HG03097 (cell line): ENCODE data around the gene POLR1D.
"Not testable (repeated sequence)": the region's sequence is repeated elsewhere in the genome, so short reads cannot be mapped to it uniquely, and the experiment has no call there.

ENCODE experiments used
- ATAC-seq: cut with Tn5 transposase; IDR thresholded peaks from one replicate; pipeline ENCODE4 v1.9.1; 2021; ENCODE audit not compliant: unreplicated experiment, low FRiP score

Gene POLR1D

GRCh38 chr13:27613628-27614027 lies 8.1 kb upstream of the POLR1D start:
- ATAC-seq = no peak

DNA sequence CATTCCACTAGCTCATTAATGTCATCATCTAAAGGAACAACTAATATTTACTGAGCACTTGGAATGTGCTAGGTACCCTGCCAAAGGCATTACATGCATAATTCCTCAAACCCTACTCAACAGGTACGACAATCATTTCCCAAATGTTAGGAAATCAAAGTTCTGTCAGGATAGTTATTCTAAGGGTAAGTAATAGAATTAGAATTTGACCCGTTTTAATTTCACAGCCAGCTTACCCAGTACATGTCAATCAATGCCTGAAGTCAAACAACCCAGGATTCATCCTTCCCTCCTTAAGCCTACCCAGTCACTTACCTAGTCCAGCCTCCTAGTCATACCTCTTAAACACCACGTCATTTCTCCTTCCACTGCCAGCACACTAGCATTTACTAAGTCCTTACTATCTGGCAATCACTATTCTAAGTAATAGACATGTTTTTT lies 3.8 kb upstream of the POLR1D start:
- no peak for ATAC-seq

DNA sequence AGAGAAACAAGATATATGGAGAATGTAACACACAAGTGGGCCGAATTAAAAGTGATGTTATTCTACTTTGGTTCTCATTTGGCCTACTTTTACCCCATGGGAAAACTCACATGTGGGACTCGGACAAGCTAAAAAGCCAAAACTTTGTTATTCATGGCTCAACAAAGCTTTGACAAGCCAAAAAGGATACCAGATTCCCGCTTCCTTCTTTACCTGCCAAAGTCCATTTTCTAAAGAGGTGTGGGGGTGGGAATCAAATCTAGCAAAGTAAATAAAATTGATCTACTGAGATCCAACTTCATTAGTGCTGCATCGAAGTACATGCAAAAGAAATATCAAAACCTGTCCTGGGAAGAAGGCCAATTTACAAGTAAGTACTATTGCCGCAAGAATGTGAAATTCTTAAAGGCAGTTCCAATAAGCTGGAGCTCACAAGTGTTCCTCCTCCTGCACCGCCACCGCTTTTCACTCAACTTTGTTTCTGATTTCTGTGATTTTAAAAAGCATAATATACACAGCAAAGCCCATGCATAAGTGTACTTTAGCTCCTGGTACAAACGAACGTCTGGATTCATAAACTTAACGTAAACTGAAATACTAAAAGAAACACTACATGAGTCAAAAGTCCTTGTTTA lies 2.5 kb upstream of the POLR1D start:
- ATAC-seq = no peak

DNA sequence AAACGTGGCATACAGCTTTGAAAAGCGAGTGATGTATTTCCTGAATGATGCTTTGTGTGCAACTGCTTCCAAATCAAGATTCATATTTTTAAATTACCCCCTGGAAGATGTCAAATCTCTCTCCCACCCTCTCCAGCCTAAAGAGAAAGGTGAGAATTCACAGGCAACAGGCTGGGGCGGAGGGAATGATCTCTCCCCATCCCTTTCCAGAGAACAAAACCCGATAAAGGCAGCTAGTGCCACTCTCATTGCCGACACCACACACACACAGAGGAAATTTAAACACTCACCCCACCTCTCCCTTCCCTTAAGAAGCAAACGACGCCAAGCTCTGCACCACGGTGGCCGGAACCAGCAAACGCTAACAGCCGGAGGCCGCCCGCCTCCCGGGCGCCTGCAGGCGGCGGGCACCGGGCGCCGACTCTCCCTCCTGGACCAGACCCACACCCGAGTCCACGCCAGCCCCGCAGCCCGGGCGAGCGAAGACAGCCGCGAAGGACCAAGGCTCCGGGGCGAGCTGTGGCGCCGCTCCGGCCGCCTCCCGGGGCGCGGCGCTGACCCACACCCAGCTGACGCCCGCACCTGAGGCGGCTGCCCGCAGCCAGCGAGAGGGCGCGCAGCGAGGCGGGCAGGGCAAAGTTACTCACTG lies 1.8 kb upstream of the POLR1D start:
- ATAC-seq = peak; percentile 32

DNA sequence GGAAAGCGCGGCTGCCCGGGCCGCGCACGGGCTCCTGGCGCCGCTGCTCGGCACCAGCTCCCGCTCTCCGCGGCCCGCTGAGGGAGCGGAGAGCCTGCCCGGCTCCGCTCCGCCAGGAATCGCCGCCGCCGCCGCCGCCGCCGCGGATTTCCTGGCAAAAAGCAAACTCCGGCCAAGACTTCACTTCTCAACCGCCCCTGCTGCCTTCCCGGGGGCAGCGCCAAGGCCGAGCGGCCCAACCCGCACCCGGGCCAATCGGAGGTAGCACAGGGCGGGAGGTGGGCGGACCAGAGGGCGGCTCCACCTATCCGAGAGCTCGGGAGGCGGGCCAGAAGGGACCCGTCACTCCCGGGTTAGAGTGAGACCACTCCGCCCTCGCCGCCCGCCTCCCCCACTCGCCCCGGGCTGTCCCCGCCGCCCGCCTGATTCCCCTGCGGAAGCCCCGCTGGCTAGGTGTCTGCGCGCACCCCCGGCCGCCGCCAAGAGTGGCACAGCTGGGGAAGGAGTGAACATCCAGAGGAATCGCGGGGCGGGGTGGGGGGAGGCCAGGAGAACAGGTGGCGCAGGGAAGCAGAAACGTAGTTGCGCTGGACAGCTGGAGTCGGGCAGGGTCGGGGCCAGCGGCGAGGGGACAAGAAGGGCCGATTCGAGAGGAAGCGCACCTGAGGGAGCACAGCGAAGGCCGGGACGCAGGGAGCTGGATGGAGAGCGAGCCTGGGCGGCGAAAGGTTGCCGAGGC lies 1.1 kb upstream of the POLR1D start, which contains the start of gene LNX2:
TSS of gene LNX2 (minus strand) at position 153 of the 739 bp plus-strand sequence. CDS start 38,826 bp downstream, outside the sequence.
- peak; percentile 81 for ATAC-seq

DNA sequence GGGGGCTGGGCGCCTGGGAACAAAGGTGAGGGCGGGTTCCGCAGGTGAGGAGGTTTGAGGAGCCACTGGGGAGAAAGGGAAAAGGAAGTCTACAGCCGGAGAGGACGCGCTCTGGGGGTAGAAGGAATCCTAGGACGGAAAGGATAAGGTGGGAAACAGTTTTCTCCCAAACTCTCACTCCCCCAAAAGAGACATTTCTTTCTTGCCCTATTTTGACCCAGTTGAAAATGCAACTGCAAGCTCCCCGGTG lies 651 bp upstream of the POLR1D start:
- no peak for ATAC-seq

GRCh38 chr13:27622102-27622820 lies 569 bp downstream of the POLR1D start:
- ATAC-seq = peak; percentile 0

- no peak for ATAC-seq
Observed at GRCh38 chr13:27622881-27623280, 1.2 kb downstream of the POLR1D start.

GRCh38 chr13:27624071-27624470 lies 2.4 kb downstream of the POLR1D start:
- no peak for ATAC-seq

DNA sequence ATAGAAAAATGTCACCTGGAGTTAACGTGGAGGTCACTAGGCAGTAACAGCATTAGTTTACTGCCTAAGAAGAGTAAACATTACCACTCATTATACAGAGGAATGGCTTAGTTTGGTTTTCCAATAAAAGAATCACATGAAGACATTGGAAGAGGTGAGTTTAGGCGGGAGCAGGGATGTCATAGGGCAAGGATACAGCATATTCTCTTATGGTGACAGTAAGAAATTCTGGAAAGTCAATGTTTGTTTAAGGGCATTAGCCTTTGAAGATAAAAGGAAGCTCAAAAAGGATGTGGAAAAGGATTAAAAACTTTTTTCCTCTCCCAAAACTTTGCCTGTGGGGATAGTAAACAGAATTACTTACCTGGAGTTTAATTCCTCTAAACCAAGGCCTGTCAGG lies 4.1 kb downstream of the POLR1D start:
- no peak for ATAC-seq

DNA sequence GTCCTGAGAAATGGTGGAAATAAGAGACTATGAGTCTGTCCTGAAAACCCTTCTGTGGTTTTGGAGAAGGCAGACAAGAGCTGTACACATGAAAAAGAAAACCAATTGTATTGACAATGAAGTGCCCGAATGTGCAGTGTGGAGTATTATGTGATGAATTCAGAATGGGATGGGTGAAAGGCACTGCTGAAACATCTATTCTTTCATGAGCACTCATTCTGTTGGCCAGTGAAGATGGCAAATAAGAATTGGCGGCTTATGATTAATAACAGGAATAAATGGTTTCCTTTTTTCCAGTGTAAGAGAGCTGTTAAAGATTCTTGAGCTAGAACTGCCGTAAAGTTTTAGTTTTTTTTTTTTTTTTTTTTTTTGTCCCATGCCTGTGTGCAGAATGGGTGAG lies 5.7 kb downstream of the POLR1D start:
- no peak for ATAC-seq

GRCh38 chr13:27628081-27628480 lies 6.4 kb downstream of the POLR1D start:
- ATAC-seq = no peak

DNA sequence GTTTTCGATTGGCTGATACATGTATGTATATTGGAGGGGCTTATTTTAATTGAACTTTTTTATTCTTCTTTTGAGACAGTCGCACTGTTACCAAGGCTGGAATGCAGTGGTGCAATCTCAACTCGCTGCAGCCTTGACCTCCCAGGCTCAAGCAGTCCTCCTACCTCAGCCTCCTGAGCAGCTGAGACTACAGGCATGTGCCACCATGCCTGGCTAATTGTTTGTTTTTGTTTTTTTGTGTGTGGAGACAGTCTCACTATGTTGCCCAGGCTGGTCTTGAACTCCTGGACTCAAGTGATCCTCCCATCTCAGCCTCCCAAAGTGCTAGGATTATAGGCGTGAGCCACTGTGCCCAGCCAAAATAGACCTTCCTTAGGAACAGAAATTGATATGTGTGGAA lies 7.1 kb downstream of the POLR1D start:
- not testable (repeated sequence) for ATAC-seq

GRCh38 chr13:27631156-27631555 lies 9.5 kb downstream of the POLR1D start:
- no peak for ATAC-seq

GRCh38 chr13:27631665-27632064 lies 10.0 kb downstream of the POLR1D start:
- no peak for ATAC-seq

- ATAC-seq = no peak
Observed at GRCh38 chr13:27632214-27632613, 10.5 kb downstream of the POLR1D start.

DNA sequence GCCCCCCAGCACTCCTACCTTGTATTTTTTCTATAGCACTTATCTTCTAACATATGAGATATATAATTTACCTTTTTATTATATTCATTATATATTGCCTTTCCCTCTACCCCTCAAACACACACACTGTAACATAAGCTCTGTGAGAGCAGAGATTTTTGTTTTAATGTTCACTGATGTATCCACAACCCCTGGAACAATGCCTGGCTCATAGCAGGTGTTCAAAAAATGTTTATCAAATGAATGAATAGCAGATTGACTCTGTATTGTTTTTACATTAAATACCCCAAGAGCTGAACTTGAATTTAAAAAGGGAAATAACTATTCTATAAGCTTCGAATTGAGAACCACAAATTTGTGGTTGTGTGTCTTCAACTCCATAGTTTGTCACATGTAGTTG lies 11.0 kb downstream of the POLR1D start:
- no peak for ATAC-seq

DNA sequence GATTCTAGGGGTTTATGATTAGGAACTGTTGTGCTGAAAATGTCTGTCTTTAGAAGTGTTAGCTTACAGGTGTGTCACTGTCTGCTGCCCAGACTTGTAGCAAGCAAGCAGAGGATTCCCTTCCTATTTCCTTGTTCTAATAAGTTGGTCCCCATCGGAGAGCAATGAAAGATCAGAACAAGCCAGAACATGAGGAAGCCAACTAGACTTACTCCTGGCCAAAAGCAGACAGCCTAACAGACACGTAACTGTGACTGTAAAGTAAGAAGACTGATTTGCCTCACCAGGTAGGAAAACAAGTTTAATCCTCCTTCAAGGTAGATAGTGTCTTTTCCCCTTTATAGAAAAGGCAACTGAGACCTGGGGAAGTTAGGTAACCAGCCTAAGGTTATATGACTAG lies 12.5 kb downstream of the POLR1D start:
- no peak for ATAC-seq

- ATAC-seq = no peak
Observed at GRCh38 chr13:27634791-27635190, 13.1 kb downstream of the POLR1D start.

DNA sequence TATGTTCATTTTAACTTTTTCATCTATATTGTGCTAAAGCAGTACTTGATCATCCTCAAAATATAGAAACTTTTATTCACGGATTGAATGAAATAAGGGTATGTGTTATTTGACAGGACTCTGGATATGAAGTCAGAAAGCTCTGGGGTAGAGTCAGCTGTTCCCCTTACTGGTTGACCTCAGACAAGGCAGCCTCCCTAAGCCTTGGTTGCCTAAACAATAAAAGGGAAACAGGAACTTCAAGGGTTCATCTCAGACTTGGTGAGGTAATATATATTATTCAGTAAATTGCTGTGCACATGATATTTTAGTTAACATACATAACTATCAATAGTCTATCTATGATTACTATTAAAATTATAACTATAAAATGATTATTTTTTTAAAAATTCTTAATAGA lies 13.6 kb downstream of the POLR1D start:
- ATAC-seq = no peak

DNA sequence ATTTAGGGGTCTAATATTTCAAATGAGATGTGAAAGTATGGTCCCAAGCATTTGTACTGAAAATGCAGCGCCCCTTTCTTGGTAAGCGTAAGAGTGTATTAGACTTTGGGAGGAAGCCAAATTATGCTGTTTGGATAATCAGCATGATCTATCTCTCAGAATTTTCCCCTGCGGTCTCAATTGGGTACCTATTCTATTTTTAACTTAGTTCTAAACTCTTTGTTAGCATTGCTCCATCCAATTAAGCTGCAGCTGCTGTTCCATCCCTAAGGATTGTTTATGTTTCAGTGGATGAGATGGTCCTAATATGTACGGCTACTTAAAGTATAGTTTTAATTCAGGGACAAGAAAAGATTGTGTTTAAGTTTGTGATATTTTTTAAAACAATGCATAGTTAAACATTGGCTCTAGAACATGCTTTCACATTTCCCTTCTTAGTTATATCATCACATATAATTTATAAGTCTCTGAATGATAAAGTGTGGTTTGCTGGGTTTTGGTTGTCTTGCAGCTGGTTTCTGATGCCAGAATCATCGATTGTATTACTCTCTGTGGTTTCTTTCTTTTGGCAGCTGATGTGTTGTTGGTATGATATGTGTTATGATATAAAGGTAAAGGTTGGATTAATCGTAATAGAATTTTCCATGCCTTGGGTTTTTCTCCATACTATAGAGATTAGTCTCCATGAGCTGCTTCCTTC lies 15.0 kb downstream of the POLR1D start:
- no peak for ATAC-seq
